Activated CD8-positive, alpha-beta memory T cell treated with anti-CD3 and anti-CD28 coated beads, Interleukin-2, amount 50 U/mL, for 24 hours (primary cell): Measurements from ENCODE around the gene RARRES1.

Experiments
- DNase-seq: peaks from one replicate; pipeline ENCODE4 v3.0.0-alpha.2; 2020; ENCODE audit errors: extremely low read depth

Gene RARRES1

DNA sequence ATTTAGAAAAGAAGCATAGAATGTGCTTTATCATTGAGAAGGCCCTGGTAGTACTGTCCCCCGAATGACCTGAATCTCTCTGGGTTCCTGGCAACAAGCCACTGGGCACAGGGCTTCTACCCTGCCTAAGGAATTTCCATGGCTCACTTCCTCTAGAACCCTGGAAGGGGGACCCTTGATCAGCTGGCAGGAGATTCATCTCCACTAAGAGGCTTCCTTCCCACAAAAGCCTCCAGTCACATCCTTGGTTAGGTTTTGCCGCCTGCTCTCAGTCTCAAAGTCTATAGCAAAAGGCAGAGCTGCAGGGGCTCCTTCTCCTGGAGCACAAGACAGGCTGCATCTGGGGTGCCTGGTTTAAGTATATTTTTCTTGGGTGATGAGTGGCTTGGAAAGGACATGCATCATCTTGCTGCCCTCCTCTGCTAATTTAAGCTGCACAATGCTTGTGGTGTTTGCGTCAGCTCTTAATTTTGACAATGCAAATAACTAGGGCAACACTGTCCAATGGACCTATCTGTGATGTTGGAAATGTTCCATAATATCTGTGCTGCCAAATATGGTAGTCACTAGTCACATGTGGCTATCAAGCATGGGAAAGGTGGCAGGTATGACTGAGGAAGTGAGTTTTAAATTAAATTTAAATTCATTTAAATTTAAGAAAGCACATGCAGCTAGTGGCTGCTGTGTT, 33.4 kb upstream of the RARRES1 start:
- DNase-seq, result no peak

DNA sequence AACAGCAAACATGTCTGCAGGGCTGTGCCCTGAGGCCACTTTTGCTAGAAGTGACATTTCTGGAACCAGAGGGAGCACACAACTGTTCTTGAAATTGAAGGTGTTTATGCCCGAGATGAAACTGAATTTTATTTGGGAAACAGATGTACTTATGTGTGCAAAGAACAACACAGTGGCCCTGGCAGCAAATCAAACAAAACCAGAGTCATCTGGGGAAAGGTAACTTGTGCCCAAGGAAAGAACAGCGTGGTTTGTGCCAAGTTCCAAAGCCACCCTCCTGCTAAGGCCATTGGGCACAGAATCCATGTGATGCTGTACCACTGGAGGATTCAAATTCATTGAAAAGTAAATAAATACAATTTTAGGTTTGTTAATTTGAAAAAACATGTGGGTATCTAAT, 31.2 kb upstream of the RARRES1 start:
- DNase-seq, result no peak

DNA sequence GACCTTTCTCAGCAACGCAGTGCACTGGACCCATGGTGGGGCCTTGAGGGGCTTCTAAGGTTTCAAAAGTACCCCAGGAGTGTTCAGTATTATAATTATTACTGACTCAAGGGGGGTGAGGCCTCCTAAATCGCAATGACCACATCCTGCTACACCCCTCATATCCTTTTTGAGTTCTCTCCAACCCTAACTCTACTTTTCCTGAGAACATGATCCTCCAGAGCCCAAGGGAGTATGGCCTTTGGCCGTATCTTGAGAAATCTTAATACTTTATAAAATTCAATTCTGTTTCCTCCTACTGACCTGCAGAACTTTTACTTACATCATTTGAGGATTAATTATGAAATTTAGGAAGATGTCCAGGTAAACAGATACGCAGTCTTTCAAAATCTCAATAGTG, 30.4 kb upstream of the RARRES1 start:
- no peak for DNase-seq

DNA sequence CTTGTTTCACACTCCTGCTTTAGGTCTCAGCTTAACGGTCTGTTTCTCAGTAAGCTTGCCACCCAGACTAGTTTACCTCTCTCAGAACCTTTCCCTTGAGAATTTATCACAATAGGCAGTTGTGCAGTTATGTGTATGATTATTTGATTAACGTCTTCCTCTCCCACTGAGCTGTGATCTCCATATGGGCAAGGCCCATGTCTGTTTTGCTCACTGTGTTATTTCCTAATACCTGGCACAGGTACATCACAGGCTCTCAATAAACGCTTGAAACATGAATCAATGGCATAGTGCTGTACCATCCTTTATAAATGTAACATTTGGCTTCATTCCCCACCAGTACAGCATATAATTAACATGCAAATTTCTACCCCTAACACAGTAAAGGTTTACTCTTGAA, 29.1 kb upstream of the RARRES1 start:
- DNase-seq, result no peak

DNA sequence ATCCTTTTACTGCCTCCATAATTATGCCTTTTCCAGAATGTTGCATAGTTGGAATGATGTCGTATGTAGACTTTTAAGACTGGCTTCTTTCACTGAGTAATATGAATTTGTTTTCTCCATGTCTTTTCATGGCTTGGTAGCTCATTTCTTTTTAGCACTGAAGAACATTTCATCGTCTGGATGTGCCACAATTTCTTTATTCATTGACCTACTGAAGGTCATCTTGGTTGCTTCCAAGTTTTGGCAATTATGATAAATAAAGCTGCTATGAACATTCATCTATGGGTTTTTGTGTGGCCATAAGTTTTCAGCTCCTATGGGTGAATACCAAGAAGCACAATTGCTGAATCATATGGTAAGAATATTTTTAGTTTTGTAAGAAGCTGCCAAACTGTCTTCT, 23.2 kb upstream of the RARRES1 start:
- DNase-seq, result no peak

DNA sequence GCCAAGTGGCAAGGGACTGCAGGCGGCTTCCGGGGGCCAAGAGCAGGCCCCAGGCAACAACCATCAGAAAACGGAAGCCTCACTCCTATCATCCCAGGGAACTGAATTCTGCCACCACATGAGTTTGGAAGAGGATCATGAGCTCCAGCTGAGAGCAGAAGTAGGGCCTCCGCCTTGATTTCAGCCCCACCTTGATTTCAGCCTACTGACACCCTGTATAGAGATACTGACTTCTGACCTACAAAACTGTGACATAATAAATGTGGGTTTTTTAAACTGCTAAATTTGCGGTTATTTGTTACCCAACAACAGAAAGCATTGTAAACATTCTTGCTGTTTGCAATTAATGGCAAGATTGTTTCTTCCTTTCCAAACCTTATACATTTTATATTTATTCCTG, 21.6 kb upstream of the RARRES1 start:
- DNase-seq, result no peak

DNA sequence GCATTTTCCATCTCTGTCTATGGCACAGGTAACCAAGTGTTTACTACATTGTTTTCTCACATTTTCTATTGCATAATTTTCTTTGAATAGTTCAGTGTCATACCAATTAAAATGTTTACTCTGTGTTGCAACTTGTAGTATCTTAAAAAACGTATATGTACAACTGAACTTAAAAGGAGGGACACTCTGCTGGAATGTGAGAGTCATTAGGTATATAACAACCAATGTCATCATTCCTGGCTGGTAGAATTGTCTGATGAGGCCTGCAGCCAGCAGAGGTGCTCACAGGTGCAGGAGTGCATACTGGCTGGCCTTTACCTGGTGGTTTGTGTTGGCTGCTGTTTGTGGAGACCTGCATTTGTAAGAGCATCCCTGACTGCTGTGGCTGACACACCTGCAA, 19.1 kb upstream of the RARRES1 start:
- DNase-seq, result no peak

DNA sequence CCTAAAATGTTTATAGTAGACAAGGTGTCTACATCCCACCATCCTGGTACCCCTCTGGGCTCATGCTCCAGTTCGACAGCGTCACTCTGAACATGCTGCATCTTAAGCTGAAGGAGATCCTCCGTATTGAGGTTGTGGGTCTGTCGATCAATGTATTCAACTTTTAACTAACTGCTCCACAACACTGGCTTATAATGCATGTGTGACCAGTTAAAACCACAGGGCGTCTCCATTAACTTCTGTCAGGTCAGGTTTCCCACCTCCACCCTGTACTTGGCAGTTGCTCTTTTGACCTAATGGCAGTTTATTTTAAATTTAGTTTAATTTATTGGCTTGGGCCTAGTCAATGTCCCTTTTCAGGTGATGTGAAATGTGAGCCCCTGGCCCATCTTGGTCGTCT, 17.8 kb upstream of the RARRES1 start:
- DNase-seq, result no peak

DNA sequence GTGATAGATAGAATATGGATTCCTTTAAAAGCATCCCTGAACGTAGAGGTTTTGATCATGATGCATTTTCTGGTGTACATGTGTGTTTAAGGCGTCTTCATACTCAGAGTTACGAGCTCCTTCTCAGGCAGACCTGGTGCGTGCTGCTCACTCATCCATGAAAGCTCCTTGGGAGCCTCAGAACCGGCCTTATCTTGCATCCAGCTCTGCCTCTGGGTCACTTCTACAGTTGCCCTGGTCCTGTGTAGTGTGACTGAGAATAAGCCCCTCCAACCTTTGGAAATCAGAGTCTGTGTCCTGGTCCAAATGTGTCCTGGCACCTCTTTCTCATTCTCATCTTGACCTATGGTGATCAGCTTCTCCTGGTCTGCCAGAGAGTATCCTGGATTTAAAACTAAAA, 17.3 kb upstream of the RARRES1 start:
- DNase-seq, result no peak

DNA sequence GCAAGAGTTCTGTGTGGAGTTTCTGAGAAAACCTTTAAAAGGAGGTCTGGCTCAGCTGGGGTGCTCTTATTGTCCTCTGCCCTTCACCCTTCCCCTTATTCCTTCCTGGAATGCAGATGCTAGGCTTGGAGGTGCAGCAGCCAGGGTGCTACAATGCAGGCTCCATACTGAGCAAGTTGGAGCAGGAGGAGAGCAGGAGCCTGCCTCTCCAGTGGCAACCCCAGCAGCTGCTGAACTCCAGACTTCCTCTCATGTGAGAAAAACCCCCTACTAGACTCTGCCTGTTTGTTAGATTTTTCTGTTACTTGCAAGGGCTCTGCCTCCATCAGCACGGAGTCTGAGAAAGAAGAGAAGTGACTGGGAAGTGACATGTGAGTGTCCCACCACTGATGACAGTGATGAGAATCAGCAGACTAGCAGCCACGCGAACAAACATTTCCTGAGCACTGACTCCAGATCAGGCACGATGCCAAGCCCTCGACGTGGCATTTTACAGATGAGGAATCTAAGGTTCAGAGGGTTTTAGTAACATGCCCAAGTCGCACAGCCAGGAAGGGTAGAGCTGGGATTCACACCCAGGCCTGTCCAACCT, 16.1 kb upstream of the RARRES1 start:
- DNase-seq, result no peak

DNA sequence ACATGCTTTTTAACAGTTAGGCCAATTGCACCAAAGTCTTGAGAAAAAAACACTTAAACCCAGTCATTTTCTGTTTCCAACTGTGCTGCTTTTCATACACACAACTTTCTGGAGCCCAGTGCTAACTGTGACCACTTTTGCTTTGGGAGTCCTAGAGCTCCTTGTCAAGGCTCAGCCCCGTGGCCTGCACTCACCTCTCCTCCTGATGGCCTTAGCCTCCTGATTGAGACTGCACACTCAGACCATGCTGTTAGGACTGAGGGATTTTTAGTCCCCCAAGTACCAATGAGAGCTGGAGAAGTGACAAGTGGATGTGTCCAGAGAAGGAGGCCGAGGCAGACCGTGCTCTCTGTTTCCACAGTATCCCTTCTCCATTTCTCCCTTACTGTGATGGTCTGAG, 15.2 kb upstream of the RARRES1 start:
- DNase-seq, result no peak

DNA sequence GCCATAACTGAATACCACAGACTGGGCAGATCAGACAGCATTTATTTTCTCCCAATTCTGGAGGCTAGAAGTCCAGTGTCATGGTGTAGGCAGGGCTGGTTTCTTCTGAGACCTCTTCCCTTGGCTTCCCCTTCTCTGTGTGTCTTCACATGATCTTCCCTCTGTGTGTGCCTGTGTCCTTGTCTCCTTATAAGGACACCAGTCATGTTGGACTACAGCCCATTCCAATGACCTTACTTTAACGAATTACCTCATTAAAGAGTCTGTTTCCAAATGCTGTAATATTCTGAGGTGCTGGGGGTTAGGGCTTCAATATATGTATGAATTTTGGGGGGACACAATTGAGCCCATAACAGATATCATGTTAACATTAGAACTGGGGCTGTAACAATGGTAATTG, 13.3 kb upstream of the RARRES1 start:
- no peak for DNase-seq

DNA sequence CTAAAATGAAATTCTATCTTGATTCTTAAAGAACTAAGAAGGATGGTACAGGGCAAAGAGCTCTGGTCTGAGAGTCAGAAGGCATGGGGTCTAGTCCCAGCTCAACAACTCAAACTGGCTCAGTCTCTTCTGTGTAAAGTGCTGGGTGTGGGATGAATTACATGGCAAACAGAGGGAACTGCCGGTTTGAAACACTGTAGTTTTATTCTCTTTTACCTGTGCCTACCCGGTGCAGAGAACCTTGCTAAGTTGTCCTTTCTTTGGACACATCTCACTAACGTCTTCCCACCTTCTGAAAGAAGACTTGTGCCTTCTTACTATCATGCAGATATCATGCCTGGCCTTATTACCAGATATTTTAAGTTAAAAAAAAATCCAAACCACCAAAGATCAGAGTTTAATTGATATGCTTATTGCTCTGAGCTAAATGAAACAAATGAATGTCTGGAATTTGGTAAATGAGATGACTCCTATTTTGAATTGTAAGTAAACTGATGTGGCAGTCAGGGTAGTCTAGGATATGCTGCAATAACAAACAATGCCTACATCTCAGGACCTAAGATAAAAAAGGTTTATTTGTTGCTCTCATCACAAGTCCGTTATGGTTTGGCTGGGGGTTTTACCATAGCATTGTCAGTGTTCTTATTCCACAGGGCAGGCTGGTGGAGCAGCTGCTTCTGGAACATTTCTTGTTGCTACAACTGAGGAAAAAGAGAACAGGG, 12.5 kb upstream of the RARRES1 start:
- no peak for DNase-seq

DNA sequence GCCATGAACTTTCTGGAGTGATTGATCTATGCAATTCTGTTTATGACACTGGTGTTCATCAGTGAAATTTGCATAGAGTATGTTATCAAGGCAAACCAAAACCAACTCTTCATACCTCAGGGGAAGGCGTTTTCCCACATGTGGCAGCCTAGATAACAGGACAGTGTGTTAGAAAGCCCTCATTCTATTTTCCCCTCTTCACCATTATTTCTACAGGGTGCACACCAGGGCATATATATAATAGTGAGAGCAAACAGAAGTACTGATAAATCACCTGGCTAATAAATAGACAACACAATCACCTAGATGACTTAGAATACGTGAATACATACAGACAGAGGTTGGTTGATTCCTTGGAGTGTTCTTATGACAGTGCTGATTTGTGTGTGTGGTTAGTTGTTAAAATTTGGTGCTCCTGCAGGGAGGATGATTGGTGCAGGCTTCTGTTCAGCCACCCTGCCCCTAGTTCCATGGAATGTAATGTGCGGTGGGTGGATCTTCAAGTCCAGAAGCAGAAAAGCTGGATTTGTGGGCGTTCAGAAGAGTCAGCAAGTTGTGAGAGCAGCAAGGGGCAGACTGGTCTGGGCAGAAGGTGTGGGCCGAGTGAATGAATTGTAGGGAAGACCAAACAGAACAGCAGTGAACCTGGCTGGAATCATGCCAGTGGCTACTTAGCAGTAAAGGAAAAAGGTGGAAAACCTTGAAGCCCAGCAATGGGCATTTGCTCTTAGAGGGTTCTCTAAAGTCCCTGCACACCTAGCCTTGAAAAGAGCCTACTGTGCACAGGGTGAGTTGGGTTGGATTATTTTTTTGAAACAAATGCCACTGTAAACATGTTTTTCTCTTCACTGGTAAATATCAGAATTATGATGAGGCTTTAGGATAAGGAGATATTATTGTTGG, 11.7 kb upstream of the RARRES1 start:
- DNase-seq, result no peak

DNA sequence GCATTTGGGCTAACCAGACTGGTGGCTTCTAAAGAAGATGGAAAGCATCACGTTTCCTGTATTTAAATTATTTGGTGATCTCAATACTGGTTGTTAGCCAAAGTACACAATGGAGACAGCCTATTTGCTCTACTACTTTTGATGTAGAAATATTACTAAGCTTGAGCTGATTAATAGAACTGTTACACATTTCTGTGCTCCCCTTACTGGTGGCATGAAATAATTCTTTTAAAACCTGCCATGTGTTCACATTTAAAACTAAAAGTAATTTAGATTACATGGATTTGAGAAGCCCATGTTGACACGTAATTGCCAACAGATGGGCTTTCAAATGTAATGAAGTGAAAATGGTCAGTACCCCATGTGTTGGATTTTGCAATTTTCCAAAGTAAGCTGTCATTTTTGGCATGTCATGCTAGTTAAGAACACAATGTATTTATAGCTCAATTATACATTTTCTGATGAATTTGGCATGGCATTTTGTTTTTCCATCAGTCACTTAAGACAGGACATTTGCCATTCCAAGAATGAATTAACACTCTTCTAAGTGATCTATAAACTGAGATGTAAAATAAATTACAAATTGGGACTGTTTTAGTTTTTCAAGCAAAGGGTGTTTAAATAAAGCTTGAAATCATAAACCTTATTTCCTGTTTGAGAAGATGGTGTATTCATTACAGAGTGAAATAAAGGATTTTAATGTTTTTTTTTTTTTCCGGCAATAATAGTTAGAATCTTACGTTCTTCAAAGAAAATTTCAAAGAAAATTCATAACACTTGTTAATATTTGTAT, 10.8 kb upstream of the RARRES1 start:
- no peak for DNase-seq

DNA sequence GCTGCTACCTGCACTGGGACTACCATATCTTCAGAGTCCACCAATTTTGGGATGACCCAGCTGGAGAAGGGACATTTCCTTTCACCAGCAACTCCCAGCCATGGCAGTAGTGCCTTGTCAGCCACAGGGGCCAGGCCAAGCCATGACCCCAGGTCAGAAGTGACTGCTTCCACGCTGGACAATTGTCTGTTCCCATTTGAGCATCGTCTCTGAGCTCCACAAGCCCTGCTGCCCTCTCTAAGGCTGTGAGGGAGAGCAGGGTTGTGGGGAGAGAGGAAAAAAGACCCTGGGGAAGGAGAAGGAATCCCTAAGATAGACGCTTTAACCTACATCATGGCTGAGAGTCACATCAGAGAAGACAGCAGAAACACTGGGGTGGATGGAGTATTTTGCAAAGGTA, 7.4 kb upstream of the RARRES1 start:
- DNase-seq, result no peak

DNA sequence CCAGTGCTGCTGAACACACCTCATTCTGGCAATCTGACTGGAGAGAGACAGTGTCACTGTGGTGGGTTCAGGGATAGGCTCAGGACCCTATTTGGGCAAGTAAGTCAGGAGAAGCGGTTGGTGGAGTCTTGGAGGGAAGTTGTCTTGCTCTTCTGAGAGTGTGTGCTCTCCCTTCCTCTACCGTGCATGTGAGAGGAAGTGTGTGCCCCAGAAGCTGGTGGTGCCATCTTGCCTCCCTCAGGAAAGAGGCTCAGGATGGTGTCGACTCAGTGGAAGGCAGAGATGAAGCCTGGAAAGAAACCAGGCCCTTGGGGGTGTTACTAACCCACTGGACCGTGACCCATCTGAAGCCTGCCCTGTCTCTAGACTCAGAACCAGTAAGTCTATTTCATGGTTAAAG, 6.8 kb upstream of the RARRES1 start:
- DNase-seq, result no peak

DNA sequence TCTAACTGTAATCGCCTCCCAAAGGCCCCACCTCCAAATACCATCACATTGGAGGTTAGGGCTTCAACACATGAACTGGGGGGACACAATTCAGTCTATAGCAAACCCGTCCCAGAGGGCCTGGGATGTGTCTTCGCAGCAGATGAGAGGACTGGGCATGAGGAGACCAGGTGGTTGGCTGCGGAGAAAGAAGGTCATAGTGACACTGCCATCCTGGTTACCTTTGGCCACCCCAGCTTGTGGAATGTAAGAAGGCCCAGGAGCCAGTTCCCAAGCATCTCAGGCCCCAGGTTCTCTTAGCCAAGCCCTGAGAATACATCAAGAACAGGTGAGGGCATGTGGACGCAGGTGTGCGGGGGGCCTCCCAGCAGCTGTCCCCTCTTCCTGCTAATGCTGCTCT, 6.4 kb upstream of the RARRES1 start:
- no peak for DNase-seq

DNA sequence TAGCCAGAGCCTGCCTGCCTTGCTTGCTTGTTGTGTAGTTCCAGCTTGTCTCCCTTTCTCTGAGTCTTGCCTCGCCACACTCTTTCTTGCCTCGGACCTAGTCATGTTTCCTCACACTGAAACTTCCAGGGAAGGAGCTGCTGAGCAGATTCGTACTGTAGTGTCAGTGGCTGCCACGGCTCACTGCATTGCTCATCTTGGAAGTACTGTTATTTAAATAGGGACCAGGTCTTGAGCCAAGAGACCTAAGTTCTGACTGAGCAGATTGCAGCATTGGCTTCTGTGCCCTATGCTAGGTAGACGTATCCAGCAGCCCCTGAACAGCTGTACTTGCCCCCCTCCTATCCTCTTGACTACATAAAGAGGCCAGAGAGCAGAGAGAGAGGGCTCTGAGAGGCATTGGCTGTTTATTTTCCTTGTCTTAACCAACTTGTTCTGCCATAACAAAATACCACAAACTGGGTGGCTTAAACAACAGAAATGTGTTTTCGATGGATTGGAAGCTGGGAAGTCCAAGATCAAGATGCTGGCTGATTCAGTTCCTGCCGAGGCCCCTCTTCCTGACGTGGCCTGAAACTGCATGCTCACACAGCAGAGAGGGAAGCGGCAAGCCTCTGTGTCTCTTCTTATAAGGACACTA, 5.8 kb upstream of the RARRES1 start:
- no peak for DNase-seq

DNA sequence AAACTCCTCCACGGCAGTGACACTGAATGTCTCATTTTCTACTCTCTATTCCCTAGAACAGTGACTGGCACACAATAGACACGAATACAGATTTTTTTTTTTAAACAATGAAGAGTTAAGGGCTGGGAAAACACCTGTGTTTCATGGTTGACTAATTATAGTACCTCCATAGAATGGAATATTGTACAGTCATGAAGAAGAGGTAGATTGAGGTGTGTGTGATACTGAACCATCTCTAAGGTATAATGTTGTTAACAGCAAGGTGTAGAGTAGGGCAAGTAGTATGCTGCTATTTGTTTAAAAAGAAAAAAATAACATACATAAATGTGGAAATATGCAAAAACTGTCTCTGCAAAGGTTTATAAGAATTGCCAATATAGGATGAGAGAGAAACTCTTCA, 5.2 kb upstream of the RARRES1 start:
- no peak for DNase-seq
